Psoas muscle (tissue), 8 donors: ENCODE results near the gene HDGF. TPM values are rescaled to one million over a fixed set of nuclear protein-coding genes. Genes with fewer than 3 reads are reported as not detected.

ENCODE experiments used
- ATAC-seq, 4 donors: fragments of 200-7000 bp; cut with Tn5 transposase; one replicate each; pipeline ENCODE4 v1.9.1; 2020; ENCODE audit warnings: moderate library complexity in 3 of 4, mild to moderate bottlenecking in 2 of 4
- DNase-seq, 2 donors: peaks; one replicate each; pipeline ENCODE4 v3.0.0-alpha.2; 2020
- H3K27ac ChIP-seq: fragments of 200-600 bp; one replicate; pipeline ENCODE4 v1.8.0; 2022
- H3K27me3 ChIP-seq, 3 donors: fragments of 200-600 bp in 1 of 3; one replicate each; pipeline versions ENCODE4 v1.6.1 to v1.8.0; 2013 to 2022; ENCODE audit warnings: low read length in 2 of 3, mild to moderate bottlenecking in 2 of 3, moderate library complexity in 1 of 3; ENCODE audit not compliant: insufficient read depth in 3 of 3
- H3K36me3 ChIP-seq, 2 donors: fragments of 200-600 bp in 1 of 2; one replicate each; pipeline versions ENCODE4 v1.6.1 to v1.8.0; 2013 to 2022; ENCODE audit warnings: low read depth in 1 of 2, mild to moderate bottlenecking in 1 of 2, moderate library complexity in 1 of 2; ENCODE audit not compliant: insufficient read depth in 1 of 2
- H3K4me1 ChIP-seq: fragments of 200-600 bp; one replicate; pipeline ENCODE4 v1.8.0; 2022
- H3K4me3 ChIP-seq: fragments of 200-600 bp; one replicate; pipeline ENCODE4 v1.8.0; 2022; ENCODE audit warnings: mild to moderate bottlenecking
- H3K9me3 ChIP-seq: fragments of 200-600 bp; one replicate; pipeline ENCODE4 v1.8.0; 2022
- WGBS, 3 donors: extraction: QIAGEN DNeasy Blood & Tissue Kit; methylation state at CpG; one replicate each; pipeline versions ENCODE4 v1.1.6 to v1.1.7; 2013; 5-methylcytosine and 5-hydroxymethylcytosine counted together
- intact Hi-C, 2 donors: fragments of 100-400 bp; cut with DNase I; formaldehyde crosslinking; loops; one replicate each; pipeline versions ENCODE4 v1.11.0 to v1.14.2; 2022
- polyA plus RNA-seq, 3 donors: library from polyadenylated mRNA; stranded (reverse); fragments of 200-250 nt; gene quantifications; one replicate each; pipeline ENCODE4 v1.2.3, GENCODE V29; 2013
- total RNA-seq, 4 donors: library from RNA; stranded (reverse); fragmentation: NEBNext Ultra II Directional in 2 of 4; extraction: Animal tissue kit (Norgen Biotek cat#: 25700) in 2 of 4; gene quantifications; one replicate each; pipeline versions ENCODE4 v1.2.1 to v1.2.4, GENCODE V29; 2021 to 2023
- TF ChIP-seq, protein P1 (sequence below): fragments of 200-600 bp; IDR thresholded peaks from one replicate; pipeline ENCODE4 v1.8.0; 2022; ENCODE audit warnings: antibody characterized with exemption
- donor health status: healthy with polysubstance abuse.
- donor health status: DM: no; HTN: no; CAD: no; lungs with moderate emphysema.
- donor health status: Bipolar disorder and iron deficiency.
- donor health status: healthy.
- donor health status: DM: yes; HTN: yes; CAD: no.
- donor health status: DM: no; HTN: no; CAD: no.
- donor health status: DM: no; HTN: no; CAD: no.
- donor health status: DM: yes; HTN: yes; CAD: no.

HDGF gene
- total and polyA plus RNA-seq, 7 donors, result 161 to 367 (median 198) TPM

DNA sequence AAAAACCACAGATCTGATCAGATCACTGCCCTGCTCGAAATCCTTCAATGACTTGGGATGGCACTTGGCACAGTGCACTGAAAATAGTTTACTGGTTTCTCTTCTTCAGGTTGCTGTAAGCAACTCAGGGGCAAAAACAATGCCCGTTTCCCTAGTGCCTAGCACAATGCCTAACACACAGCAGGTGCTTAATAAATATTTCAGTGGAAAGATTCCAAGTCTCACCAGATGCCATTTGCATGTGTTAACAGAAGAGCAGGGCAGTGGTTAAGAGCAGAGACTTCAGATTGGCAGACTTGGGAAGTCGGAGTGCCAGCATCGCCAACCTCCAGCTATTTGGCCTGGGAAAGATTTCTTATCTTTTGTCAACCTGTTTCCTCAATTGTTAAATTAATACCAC lies 34.1 kb downstream of the HDGF start:
- DNase-seq (no peak), ATAC-seq (no peak)
- Histone ChIP-seq H3K27ac (no peak overlapping the region), H3K27me3 (no peaks in the 10 kb centered on the region), H3K36me3 (peaks cover 0 to 18% of the 10 kb centered on the region in 2 donors), H3K9me3 (no peaks in the 10 kb centered on the region), H3K4me1 (no peaks in the 10 kb centered on the region), H3K4me3 (no peak overlapping the region)
- 80 to 83% (median 80%) methylated on average over 4 of the region's 4 CpGs for WGBS, 3 donors
- intact Hi-C loops, result loop anchor here in 1 of 2 donors (10.0 kb wide), 1 partner anchor 167 kb away; no protein-coding TSS in a partner anchor
- TF ChIP-seq, protein P1, sequence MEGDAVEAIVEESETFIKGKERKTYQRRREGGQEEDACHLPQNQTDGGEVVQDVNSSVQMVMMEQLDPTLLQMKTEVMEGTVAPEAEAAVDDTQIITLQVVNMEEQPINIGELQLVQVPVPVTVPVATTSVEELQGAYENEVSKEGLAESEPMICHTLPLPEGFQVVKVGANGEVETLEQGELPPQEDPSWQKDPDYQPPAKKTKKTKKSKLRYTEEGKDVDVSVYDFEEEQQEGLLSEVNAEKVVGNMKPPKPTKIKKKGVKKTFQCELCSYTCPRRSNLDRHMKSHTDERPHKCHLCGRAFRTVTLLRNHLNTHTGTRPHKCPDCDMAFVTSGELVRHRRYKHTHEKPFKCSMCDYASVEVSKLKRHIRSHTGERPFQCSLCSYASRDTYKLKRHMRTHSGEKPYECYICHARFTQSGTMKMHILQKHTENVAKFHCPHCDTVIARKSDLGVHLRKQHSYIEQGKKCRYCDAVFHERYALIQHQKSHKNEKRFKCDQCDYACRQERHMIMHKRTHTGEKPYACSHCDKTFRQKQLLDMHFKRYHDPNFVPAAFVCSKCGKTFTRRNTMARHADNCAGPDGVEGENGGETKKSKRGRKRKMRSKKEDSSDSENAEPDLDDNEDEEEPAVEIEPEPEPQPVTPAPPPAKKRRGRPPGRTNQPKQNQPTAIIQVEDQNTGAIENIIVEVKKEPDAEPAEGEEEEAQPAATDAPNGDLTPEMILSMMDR, result no peak

DNA sequence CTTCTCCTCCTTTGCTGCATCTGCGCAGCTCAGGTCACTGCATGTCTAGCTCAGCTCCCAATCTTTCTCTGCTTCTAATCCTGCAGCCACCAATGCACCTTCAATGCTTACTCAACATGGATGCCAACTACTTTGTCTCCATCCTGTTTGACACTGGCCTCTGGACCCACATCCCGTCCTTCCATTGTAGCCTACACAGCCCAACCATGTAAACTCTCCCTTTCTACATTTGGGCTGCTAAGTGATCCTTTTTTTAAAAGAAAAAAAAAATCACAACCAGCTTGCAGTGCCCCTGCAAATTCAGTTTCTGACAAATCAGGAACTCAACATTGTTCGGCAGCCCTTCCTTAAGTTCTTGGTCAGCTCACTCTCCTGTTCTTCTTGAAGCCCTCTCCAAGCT lies 36.6 kb downstream of the HDGF start:
- TF ChIP-seq, protein P1, result no peak
- no peak overlapping the region for H3K4me3 ChIP-seq
- H3K27me3 ChIP-seq, result no peaks in the 10 kb centered on the region
- no peaks in the 10 kb centered on the region for H3K9me3 ChIP-seq
- H3K36me3 ChIP-seq, result no peaks in the 10 kb centered on the region
- H3K4me1 ChIP-seq, result no peaks in the 10 kb centered on the region
- WGBS, 3 donors, result 75 to 79% (median 78%) methylated on average over 3 of the region's 3 CpGs
- ATAC-seq (no peak), DNase-seq (no peak)
- no peak overlapping the region for H3K27ac ChIP-seq
- intact Hi-C loops, result loop anchor here in 1 of 2 donors (10.0 kb wide), 1 partner anchor 170 kb away; no protein-coding TSS in a partner anchor

DNA sequence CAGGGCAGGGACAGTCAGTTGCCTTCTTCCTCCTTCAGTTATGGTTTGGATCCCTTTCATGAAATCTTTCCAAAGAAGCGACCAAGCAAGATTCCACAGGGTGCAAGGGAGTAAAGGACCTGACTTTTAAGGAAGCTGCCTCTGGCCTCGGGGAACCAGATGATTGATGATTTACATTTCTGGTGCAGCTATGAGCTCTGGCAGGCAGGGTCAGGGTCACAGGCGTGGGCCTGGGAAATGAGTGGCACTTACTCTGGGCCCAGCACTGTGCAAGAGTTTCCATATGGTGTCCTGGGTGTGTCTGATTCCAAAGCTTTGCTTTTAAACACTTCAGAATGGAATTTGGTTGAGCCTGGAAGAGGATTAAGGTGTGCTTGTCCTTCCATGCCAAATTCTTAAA lies 38.8 kb downstream of the HDGF start:
- TF ChIP-seq, protein P1, result no peak
- no peaks in the 10 kb centered on the region for H3K9me3 ChIP-seq
- ATAC-seq, result no peak
- peak in 1 of 2 donors; percentile 18 for DNase-seq
- H3K4me3 ChIP-seq, result no peak overlapping the region
- WGBS, 3 donors, result 55 to 69% (median 68%) methylated on average over 3 of the region's 3 CpGs
- H3K4me1 ChIP-seq, result no peaks in the 10 kb centered on the region
- no peaks in the 10 kb centered on the region for H3K36me3 ChIP-seq
- no peaks in the 10 kb centered on the region for H3K27me3 ChIP-seq
- intact Hi-C loops, result loop anchor here in 1 of 2 donors (10.0 kb wide), 1 partner anchor 172 kb away; no protein-coding TSS in a partner anchor
- no peak overlapping the region for H3K27ac ChIP-seq

DNA sequence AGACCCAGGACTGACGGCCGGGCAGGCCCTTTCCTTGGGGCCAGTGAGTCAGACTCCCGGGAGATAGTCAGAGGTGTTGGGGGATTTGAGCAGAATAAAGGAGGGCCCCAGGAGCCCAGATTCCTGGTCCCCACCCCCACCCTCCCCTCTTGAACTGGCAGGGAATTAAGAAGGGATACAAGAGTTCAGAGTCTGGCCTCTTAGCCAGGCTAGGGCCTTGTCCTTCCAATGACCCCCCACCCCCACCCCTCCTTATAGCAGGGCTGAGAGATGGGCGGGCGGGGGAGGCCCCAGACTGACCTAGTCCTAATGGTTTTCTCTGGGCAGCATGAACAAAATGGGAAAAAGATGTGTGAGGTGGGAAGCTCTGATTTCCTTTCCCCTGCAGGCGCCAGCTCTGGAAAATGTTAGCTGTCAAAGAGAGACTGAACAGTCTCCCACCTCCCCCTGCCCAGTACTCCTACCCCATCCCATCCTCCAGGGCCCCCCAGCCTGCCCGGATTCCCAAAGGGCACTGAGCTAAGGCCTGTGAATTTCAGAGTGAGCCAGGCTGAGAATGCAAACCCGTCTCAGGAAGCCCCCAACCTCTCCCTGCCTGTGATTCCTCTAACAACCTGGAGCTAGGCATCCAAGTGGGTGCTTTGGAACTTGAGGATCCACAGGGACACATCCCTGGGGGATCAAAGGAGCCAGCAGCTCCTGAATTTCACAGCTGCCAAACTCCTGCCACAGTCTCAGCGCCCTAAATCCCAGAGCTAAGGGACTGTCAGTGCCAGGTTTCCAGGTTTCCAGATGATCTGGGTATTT lies 40.3 kb downstream of the HDGF start:
- no peak for DNase-seq

More for the DNA sequence above, 40.3 kb downstream of the HDGF start:
- Histone ChIP-seq H3K27me3 (peaks cover 0 to 3% (median 2%) of the 10 kb centered on the region in 3 donors), H3K27ac (no peak overlapping the region), H3K4me1 (peaks cover under 1% of the 10 kb centered on the region), H3K36me3 (no peaks in the 10 kb centered on the region), H3K9me3 (no peaks in the 10 kb centered on the region), H3K4me3 (no peak overlapping the region)
- TF ChIP-seq, protein P1, result no peak
- WGBS, 3 donors, result 83 to 85% (median 83%) methylated on average over 7 to 9 of the region's 9 CpGs
- intact Hi-C loops, result loop anchor here in 1 of 2 donors (10.0 kb wide), 1 partner anchor 174 kb away; no protein-coding TSS in a partner anchor
- ATAC-seq, result no peak
